ENCODE data around the gene ENPP7. TPM values are rescaled to one million over a fixed set of nuclear protein-coding genes. Genes with fewer than 3 reads are reported as not detected.
A peak's percentile ranks its signal among the peaks of the same experiment; 100 is the strongest.

The ENPP7 gene
- not detected for polyA plus RNA-seq (2013, experiment 1 of 2)
- polyA plus RNA-seq (2013, experiment 2 of 2) = not detected

DNA sequence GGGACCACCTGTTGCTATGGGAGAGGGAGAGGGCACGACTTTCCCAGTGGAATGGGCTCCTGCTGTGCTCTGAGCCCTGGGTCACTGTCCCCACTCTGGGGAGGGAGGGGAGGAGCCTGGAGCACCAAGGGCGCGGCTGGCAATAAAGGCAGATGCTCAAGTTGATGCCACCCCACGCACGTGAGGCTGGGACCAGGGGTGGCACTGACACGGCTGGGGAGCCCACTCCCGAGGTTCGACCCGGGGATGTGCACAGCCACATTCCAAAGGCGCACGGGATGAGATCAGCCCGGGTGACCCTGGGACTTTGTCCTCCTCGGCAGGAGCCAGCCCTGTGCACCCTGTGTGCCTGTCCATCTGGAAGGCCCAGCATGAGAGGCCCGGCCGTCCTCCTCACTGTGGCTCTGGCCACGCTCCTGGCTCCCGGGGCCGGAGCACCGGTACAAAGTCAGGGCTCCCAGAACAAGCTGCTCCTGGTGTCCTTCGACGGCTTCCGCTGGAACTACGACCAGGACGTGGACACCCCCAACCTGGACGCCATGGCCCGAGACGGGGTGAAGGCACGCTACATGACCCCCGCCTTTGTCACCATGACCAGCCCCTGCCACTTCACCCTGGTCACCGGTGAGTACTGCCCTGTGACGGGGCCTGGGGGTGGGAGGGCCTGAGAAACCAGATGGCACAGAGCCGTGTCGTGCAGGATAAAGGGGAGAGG lies at the start of gene ENPP7:
Gene ENPP7 (plus strand): TSS at position 175 of the 715 bp plus-strand sequence. CDS start 197 bp downstream, at position 372.
- Histone ChIP-seq H2BK15ac (ENCODE audit: low read length) (peak within 1 kb of the TSS; percentile 27), H3K27ac (replicated peaks; ENCODE audit: low read length) (no peak within 1 kb of the TSS), H4K91ac (ENCODE audit: low read depth, low read length, poor library complexity) (no peak within 1 kb of the TSS), H4K8ac (ENCODE audit: low read depth, low read length) (no peak within 1 kb of the TSS), H3K27me3 (ENCODE audit: control insufficient read depth in 3 of 3, insufficient read depth in 3 of 3, low read depth in 1 of 3, low read length in 3 of 3) (no peaks in the 10 kb centered on the region), H3K79me1 (ENCODE audit: low read depth, low read length) (no peaks in the 10 kb centered on the region), H3K9me3 (replicated peaks in 1 of 2; ENCODE audit: control insufficient read depth in 2 of 2, insufficient read depth in 1 of 2, low read depth in 1 of 2, low read length in 2 of 2) (peaks cover 0 to 2% of the 10 kb centered on the region in 2 donors), H3K18ac (ENCODE audit: low read length) (peak within 1 kb of the TSS; percentile 80), H2AK5ac (ENCODE audit: low read depth, low read length) (peak within 1 kb of the TSS; percentile 28), H3K9ac (ENCODE audit: low read depth, low read length, poor library complexity) (no peak within 1 kb of the TSS), H3K4me2 (ENCODE audit: insufficient read depth, low read length, poor library complexity, severe bottlenecking) (no peak within 1 kb of the TSS), H3K4ac (ENCODE audit: low read length) (no peak within 1 kb of the TSS), H2BK5ac (ENCODE audit: low read length) (no peak within 1 kb of the TSS), H2BK120ac (ENCODE audit: low read depth, low read length) (no peak within 1 kb of the TSS), H3K4me3 (ENCODE audit: low read length in 2 of 2) (no peak within 1 kb of the TSS), H2BK12ac (ENCODE audit: low read length) (no peak within 1 kb of the TSS), H3K23ac (ENCODE audit: low read depth, low read length, poor library complexity) (peak within 1 kb of the TSS; percentile 5), H3K36me3 (replicated peaks in 1 of 2; ENCODE audit: control insufficient read depth in 2 of 2, insufficient read depth in 2 of 2, low read length in 2 of 2) (no peaks in the 10 kb centered on the region), H3K4me1 (ENCODE audit: control insufficient read depth in 2 of 2, insufficient read depth in 1 of 2, low read depth in 1 of 2, low read length in 2 of 2) (peaks cover 0 to 1% of the 10 kb centered on the region in 2 donors), H2AFZ (ENCODE audit: low read length) (no peak within 1 kb of the TSS), H3K14ac (ENCODE audit: low read length) (no peak within 1 kb of the TSS)
- DNase-seq (ENCODE audit: low spot score) = no peak
- no CpG with 5 or more reads among the region's 33 CpGs for WGBS, 2 donors (ENCODE audit: extremely low coverage in 2 of 2, insufficient read length in 2 of 2, insufficient replicate concordance in 1 of 2)

GRCh38 chr17:79681101-79681621 lies 49.6 kb upstream of the ENPP7 start:
- Histone ChIP-seq H3K14ac (ENCODE audit: low read length) (no peak overlapping the region), H3K27me3 (ENCODE audit: control insufficient read depth in 3 of 3, insufficient read depth in 3 of 3, low read depth in 1 of 3, low read length in 3 of 3) (peaks cover 0 to 34% (median 0%) of the 10 kb centered on the region in 3 experiments), H3K4me1 (ENCODE audit: control insufficient read depth in 2 of 2, insufficient read depth in 1 of 2, low read depth in 1 of 2, low read length in 2 of 2) (peaks cover 0 to 2% of the 10 kb centered on the region in 2 donors), H2BK15ac (ENCODE audit: low read length) (peak overlapping the region; percentile 39), H3K27ac (replicated peaks; ENCODE audit: low read length) (no peak overlapping the region), H3K9me3 (replicated peaks in 1 of 2; ENCODE audit: control insufficient read depth in 2 of 2, insufficient read depth in 1 of 2, low read depth in 1 of 2, low read length in 2 of 2) (no peaks in the 10 kb centered on the region), H3K18ac (ENCODE audit: low read length) (peak overlapping the region; percentile 83), H3K4ac (ENCODE audit: low read length) (no peak overlapping the region), H4K91ac (ENCODE audit: low read depth, low read length, poor library complexity) (no peak overlapping the region), H2BK12ac (ENCODE audit: low read length) (no peak overlapping the region), H2AFZ (ENCODE audit: low read length) (no peak overlapping the region), H3K4me3 (ENCODE audit: low read length in 2 of 2) (no peak overlapping the region), H4K8ac (ENCODE audit: low read depth, low read length) (no peak overlapping the region), H2BK5ac (ENCODE audit: low read length) (no peak overlapping the region), H2BK120ac (ENCODE audit: low read depth, low read length) (no peak overlapping the region), H2AK5ac (ENCODE audit: low read depth, low read length) (no peak overlapping the region), H3K4me2 (ENCODE audit: insufficient read depth, low read length, poor library complexity, severe bottlenecking) (no peak overlapping the region), H3K23ac (ENCODE audit: low read depth, low read length, poor library complexity) (peak overlapping the region; percentile 68), H3K36me3 (replicated peaks in 1 of 2; ENCODE audit: control insufficient read depth in 2 of 2, insufficient read depth in 2 of 2, low read length in 2 of 2) (no peaks in the 10 kb centered on the region), H3K9ac (ENCODE audit: low read depth, low read length, poor library complexity) (no peak overlapping the region), H3K79me1 (ENCODE audit: low read depth, low read length) (no peaks in the 10 kb centered on the region)
- no CpG with 5 or more reads among the region's 14 CpGs for WGBS, 2 donors (ENCODE audit: extremely low coverage in 2 of 2, insufficient read length in 2 of 2, insufficient replicate concordance in 1 of 2)
- DNase-seq (ENCODE audit: low spot score) = no peak

DNA sequence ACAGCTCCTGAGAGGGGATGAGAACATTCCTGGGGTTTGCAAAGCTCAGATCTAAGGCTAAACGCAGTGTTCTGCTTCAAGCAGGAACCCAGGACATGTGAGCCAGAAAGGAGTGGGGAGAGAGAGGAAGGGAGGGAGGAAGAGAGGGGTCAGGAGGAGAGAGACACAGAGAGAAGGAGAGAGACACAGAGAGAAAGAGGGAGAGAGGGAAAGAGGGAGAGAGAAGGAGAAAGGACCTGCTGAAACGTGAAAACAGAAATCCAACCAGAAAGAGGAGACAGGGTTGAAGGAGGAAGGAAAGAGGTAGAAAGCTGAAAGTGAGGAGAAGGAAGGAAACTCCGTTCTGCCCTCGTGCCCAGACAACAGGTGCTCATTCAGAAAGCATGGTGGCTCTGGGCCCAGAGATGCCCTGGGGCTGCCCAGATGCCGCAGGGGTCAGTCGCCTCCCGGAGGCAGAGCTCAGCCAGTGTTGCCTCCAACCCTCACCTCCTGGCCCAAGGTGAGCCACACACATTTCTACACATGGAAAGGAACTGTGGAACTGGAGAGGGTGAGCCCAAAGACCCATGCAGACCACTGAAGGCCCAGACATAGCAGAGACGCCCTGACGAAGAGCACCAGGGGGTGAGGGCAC lies 49.0 kb upstream of the ENPP7 start:
- WGBS, 2 donors (ENCODE audit: extremely low coverage in 2 of 2, insufficient read length in 2 of 2, insufficient replicate concordance in 1 of 2) = no CpG with 5 or more reads among the region's 9 CpGs
- Histone ChIP-seq H3K4me2 (ENCODE audit: insufficient read depth, low read length, poor library complexity, severe bottlenecking) (no peak overlapping the region), H2AFZ (ENCODE audit: low read length) (no peak overlapping the region), H3K79me1 (ENCODE audit: low read depth, low read length) (no peaks in the 10 kb centered on the region), H3K27ac (replicated peaks; ENCODE audit: low read length) (no peak overlapping the region), H3K9me3 (replicated peaks in 1 of 2; ENCODE audit: control insufficient read depth in 2 of 2, insufficient read depth in 1 of 2, low read depth in 1 of 2, low read length in 2 of 2) (no peaks in the 10 kb centered on the region), H3K4me1 (ENCODE audit: control insufficient read depth in 2 of 2, insufficient read depth in 1 of 2, low read depth in 1 of 2, low read length in 2 of 2) (peaks cover 0 to 2% of the 10 kb centered on the region in 2 donors), H3K23ac (ENCODE audit: low read depth, low read length, poor library complexity) (peak overlapping the region; percentile 10), H4K91ac (ENCODE audit: low read depth, low read length, poor library complexity) (no peak overlapping the region), H3K4me3 (ENCODE audit: low read length in 2 of 2) (no peak overlapping the region), H3K18ac (ENCODE audit: low read length) (peak overlapping the region; percentile 83), H3K36me3 (replicated peaks in 1 of 2; ENCODE audit: control insufficient read depth in 2 of 2, insufficient read depth in 2 of 2, low read length in 2 of 2) (no peaks in the 10 kb centered on the region), H3K9ac (ENCODE audit: low read depth, low read length, poor library complexity) (peak overlapping the region; percentile 50), H2BK5ac (ENCODE audit: low read length) (peak overlapping the region; percentile 56), H2BK15ac (ENCODE audit: low read length) (peak overlapping the region; percentile 46), H3K4ac (ENCODE audit: low read length) (no peak overlapping the region), H4K8ac (ENCODE audit: low read depth, low read length) (no peak overlapping the region), H3K27me3 (ENCODE audit: control insufficient read depth in 3 of 3, insufficient read depth in 3 of 3, low read depth in 1 of 3, low read length in 3 of 3) (peaks cover 0 to 34% (median 0%) of the 10 kb centered on the region in 3 experiments), H2BK120ac (ENCODE audit: low read depth, low read length) (no peak overlapping the region), H2AK5ac (ENCODE audit: low read depth, low read length) (peak overlapping the region; percentile 59), H2BK12ac (ENCODE audit: low read length) (no peak overlapping the region), H3K14ac (ENCODE audit: low read length) (no peak overlapping the region)
- no peak for DNase-seq (ENCODE audit: low spot score)

DNA sequence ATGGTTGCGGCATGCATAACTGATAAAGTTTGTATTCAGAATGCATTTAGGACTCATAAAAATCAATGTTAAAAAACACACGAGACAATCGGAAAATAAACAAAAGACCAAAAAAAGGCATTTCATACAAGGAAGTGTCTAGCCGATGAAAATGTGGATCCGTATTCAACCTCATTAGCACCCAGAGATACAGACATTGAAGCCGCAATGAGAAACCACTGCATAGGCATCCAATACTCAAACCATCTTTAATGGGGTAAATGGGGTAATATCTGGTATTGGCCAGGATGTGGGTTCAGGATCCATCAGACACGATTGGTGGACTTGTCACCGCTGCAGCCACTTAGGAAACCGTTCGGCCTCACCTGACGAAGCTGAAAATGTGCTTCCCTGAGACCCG lies 47.4 kb upstream of the ENPP7 start:
- Histone ChIP-seq H3K9me3 (replicated peaks in 1 of 2; ENCODE audit: control insufficient read depth in 2 of 2, insufficient read depth in 1 of 2, low read depth in 1 of 2, low read length in 2 of 2) (no peaks in the 10 kb centered on the region), H4K8ac (ENCODE audit: low read depth, low read length) (no peak overlapping the region), H2BK15ac (ENCODE audit: low read length) (no peak overlapping the region), H3K4me3 (ENCODE audit: low read length in 2 of 2) (no peak overlapping the region), H2BK120ac (ENCODE audit: low read depth, low read length) (no peak overlapping the region), H2AFZ (ENCODE audit: low read length) (no peak overlapping the region), H4K91ac (ENCODE audit: low read depth, low read length, poor library complexity) (no peak overlapping the region), H3K4me2 (ENCODE audit: insufficient read depth, low read length, poor library complexity, severe bottlenecking) (no peak overlapping the region), H3K27ac (replicated peaks; ENCODE audit: low read length) (no peak overlapping the region), H3K18ac (ENCODE audit: low read length) (no peak overlapping the region), H3K36me3 (replicated peaks in 1 of 2; ENCODE audit: control insufficient read depth in 2 of 2, insufficient read depth in 2 of 2, low read length in 2 of 2) (no peaks in the 10 kb centered on the region), H3K23ac (ENCODE audit: low read depth, low read length, poor library complexity) (no peak overlapping the region), H3K27me3 (ENCODE audit: control insufficient read depth in 3 of 3, insufficient read depth in 3 of 3, low read depth in 1 of 3, low read length in 3 of 3) (peaks cover 0 to 26% (median 0%) of the 10 kb centered on the region in 3 experiments), H3K79me1 (ENCODE audit: low read depth, low read length) (no peaks in the 10 kb centered on the region), H3K14ac (ENCODE audit: low read length) (no peak overlapping the region), H3K4ac (ENCODE audit: low read length) (no peak overlapping the region), H3K9ac (ENCODE audit: low read depth, low read length, poor library complexity) (no peak overlapping the region), H2BK12ac (ENCODE audit: low read length) (no peak overlapping the region), H2BK5ac (ENCODE audit: low read length) (no peak overlapping the region), H2AK5ac (ENCODE audit: low read depth, low read length) (no peak overlapping the region), H3K4me1 (ENCODE audit: control insufficient read depth in 2 of 2, insufficient read depth in 1 of 2, low read depth in 1 of 2, low read length in 2 of 2) (peaks cover 0 to 2% of the 10 kb centered on the region in 2 donors)
- DNase-seq (ENCODE audit: low spot score) = no peak
- WGBS, 2 donors (ENCODE audit: extremely low coverage in 2 of 2, insufficient read length in 2 of 2, insufficient replicate concordance in 1 of 2) = no CpG with 5 or more reads among the region's 12 CpGs
